ENCODE measurements around the gene ZC4H2.

ZC4H2 gene

DNA sequence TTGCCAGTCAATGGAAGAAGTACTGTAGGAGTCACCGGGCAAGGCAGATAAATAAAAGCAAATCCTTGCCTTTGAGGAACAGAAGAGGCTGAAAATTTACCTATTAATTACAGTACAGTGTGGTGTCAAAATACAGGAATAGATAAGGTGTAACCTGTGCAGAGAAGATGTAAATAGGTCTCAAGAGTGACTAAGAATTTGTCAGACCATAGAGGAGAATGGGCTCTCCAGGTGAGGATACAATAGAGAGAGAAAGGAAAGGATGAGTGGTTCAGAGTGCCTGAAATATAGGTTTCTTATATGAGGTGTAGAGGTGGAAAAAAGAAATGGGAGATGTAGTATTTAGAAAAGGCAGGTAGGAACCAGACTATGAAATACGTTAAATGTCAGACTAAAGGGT is 801 bp upstream of the ZC4H2 start:
- Histone ChIP-seq H3K27ac (replicated peaks) (no peak overlapping the region), H3K27me3 (ENCODE audit: insufficient read depth, poor library complexity, severe bottlenecking) (no peaks in the 10 kb centered on the region), H3K4me3 (replicated peaks; ENCODE audit: insufficient read depth, low read length) (no peak overlapping the region)
- no peak for DNase-seq (ENCODE audit: low read depth in 1 of 2, low spot score in 1 of 2)
- TF ChIP-seq SPI1 (IDR thresholded peaks at IDR 0.05; ENCODE audit: borderline replicate concordance, low read depth) = no peak
- TF ChIP-seq, protein P1, sequence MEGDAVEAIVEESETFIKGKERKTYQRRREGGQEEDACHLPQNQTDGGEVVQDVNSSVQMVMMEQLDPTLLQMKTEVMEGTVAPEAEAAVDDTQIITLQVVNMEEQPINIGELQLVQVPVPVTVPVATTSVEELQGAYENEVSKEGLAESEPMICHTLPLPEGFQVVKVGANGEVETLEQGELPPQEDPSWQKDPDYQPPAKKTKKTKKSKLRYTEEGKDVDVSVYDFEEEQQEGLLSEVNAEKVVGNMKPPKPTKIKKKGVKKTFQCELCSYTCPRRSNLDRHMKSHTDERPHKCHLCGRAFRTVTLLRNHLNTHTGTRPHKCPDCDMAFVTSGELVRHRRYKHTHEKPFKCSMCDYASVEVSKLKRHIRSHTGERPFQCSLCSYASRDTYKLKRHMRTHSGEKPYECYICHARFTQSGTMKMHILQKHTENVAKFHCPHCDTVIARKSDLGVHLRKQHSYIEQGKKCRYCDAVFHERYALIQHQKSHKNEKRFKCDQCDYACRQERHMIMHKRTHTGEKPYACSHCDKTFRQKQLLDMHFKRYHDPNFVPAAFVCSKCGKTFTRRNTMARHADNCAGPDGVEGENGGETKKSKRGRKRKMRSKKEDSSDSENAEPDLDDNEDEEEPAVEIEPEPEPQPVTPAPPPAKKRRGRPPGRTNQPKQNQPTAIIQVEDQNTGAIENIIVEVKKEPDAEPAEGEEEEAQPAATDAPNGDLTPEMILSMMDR (IDR thresholded peaks at IDR 0.05; ENCODE audit: insufficient read depth, low read length) = no peak
- no peak for TF ChIP-seq GABPA (IDR thresholded peaks at IDR 0.05; ENCODE audit: low read depth)
- no peak for TF ChIP-seq POLR2AphosphoS5 (IDR thresholded peaks at IDR 0.05; ENCODE audit: low read depth)
- TF ChIP-seq, protein P2, sequence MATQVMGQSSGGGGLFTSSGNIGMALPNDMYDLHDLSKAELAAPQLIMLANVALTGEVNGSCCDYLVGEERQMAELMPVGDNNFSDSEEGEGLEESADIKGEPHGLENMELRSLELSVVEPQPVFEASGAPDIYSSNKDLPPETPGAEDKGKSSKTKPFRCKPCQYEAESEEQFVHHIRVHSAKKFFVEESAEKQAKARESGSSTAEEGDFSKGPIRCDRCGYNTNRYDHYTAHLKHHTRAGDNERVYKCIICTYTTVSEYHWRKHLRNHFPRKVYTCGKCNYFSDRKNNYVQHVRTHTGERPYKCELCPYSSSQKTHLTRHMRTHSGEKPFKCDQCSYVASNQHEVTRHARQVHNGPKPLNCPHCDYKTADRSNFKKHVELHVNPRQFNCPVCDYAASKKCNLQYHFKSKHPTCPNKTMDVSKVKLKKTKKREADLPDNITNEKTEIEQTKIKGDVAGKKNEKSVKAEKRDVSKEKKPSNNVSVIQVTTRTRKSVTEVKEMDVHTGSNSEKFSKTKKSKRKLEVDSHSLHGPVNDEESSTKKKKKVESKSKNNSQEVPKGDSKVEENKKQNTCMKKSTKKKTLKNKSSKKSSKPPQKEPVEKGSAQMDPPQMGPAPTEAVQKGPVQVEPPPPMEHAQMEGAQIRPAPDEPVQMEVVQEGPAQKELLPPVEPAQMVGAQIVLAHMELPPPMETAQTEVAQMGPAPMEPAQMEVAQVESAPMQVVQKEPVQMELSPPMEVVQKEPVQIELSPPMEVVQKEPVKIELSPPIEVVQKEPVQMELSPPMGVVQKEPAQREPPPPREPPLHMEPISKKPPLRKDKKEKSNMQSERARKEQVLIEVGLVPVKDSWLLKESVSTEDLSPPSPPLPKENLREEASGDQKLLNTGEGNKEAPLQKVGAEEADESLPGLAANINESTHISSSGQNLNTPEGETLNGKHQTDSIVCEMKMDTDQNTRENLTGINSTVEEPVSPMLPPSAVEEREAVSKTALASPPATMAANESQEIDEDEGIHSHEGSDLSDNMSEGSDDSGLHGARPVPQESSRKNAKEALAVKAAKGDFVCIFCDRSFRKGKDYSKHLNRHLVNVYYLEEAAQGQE (IDR thresholded peaks at IDR 0.05; ENCODE audit: insufficient replicate concordance, low read depth) = no peak

DNA sequence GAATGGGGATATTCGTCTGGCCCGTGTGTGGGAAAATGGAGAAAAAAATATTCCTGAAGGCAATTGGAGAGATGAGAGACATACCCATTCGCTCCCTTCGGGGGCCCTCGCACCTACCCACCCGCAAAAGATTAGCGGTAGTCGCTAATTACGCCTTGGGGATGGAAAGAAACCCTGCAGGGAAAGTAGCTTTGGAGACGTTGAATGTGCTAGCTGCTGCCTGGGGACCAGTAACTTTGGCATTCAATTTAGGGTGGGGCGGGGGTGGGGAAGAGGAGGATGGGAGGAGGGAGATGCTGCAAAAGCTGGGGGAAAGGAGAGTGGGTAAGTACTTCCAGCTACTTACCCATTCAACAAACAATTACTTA is 407 bp upstream of the ZC4H2 start:
- no peak overlapping the region for H3K27ac ChIP-seq (replicated peaks)
- TF ChIP-seq, protein P1 (IDR thresholded peaks at IDR 0.05; ENCODE audit: insufficient read depth, low read length) = no peak
- TF ChIP-seq POLR2AphosphoS5 (IDR thresholded peaks at IDR 0.05; ENCODE audit: low read depth) = no peak
- TF ChIP-seq SPI1 (IDR thresholded peaks at IDR 0.05; ENCODE audit: borderline replicate concordance, low read depth) = no peak
- TF ChIP-seq, protein P2 (IDR thresholded peaks at IDR 0.05; ENCODE audit: insufficient replicate concordance, low read depth) = no peak
- TF ChIP-seq GABPA (IDR thresholded peaks at IDR 0.05; ENCODE audit: low read depth) = no peak
- no peaks in the 10 kb centered on the region for H3K27me3 ChIP-seq (ENCODE audit: insufficient read depth, poor library complexity, severe bottlenecking)
- DNase-seq (ENCODE audit: low read depth in 1 of 2, low spot score in 1 of 2) = no peak
- peak overlapping the region; percentile 69 for H3K4me3 ChIP-seq (replicated peaks; ENCODE audit: insufficient read depth, low read length)

DNA sequence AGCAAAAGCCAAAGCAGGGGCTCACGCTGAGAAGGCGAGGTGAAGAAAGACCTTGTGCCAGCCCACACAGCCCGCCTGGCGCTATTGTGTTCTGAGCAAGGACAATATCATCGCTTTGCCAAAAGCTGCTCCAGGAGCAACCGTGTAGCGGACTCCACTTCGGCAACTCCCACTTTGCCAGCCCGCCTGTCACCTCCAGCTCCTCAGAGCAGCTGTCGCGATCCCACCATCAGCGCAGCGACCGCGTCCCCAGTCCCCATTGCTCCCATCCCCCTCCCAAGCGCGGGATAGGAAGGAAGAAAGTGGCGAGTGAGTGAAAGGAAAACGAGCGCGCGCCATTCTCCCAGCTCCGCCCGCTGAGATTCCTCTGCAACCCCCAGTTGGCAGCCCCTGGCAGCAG is 759 bp downstream of the ZC4H2 start:
- no peaks in the 10 kb centered on the region for H3K27me3 ChIP-seq (ENCODE audit: insufficient read depth, poor library complexity, severe bottlenecking)
- peak overlapping the region; percentile 69 for H3K4me3 ChIP-seq (replicated peaks; ENCODE audit: insufficient read depth, low read length)
- DNase-seq (ENCODE audit: low read depth in 1 of 2, low spot score in 1 of 2) = peak in 1 of 2 experiments; percentile 12
- TF ChIP-seq GABPA (IDR thresholded peaks at IDR 0.05; ENCODE audit: low read depth) (no peak), POLR2AphosphoS5 (IDR thresholded peaks at IDR 0.05; ENCODE audit: low read depth) (no peak), SPI1 (IDR thresholded peaks at IDR 0.05; ENCODE audit: borderline replicate concordance, low read depth) (no peak)
- TF ChIP-seq, protein P2 (IDR thresholded peaks at IDR 0.05; ENCODE audit: insufficient replicate concordance, low read depth) = no peak
- TF ChIP-seq, protein P1 (IDR thresholded peaks at IDR 0.05; ENCODE audit: insufficient read depth, low read length) = no peak
- no peak overlapping the region for H3K27ac ChIP-seq (replicated peaks)
